Keratinocyte (primary cell): Measurements from ENCODE around the gene PDE1C. TPM values are rescaled to one million over a fixed set of nuclear protein-coding genes. Genes with fewer than 3 reads are reported as not detected.

Experiments used
- DNase-seq: peaks from one replicate; pipeline ENCODE4 v3.0.0-alpha.2; 2011; ENCODE audit warnings: low read depth, missing footprints, low spot score
- FAIRE-seq: peaks from 2 replicates; lab custom pipeline; 2011; peaks lifted over from hg19 to GRCh38; lab: Jason Lieb, UNC
- H2AFZ ChIP-seq: 2 replicates; pipeline ENCODE4 v1.6.0; 2012; ENCODE audit warnings: low read length, control low read depth, inconsistent platforms; ENCODE audit not compliant: control insufficient read depth
- H3K27ac ChIP-seq: 2 replicates; pipeline ENCODE4 v1.5.1; 2011; ENCODE audit warnings: low read length; ENCODE audit not compliant: control insufficient read depth, insufficient read depth
- H3K27me3 ChIP-seq: 3 replicates; pipeline ENCODE4 v1.6.0; 2011; ENCODE audit warnings: low read length; ENCODE audit not compliant: control insufficient read depth, insufficient read depth; ENCODE audit errors: extremely low read depth
- H3K36me3 ChIP-seq, 2 experiments: 2 replicates in 1 of 2; 3 replicates in 1 of 2; pipeline ENCODE4 v1.5.1; 2011; ENCODE audit warnings: low read length in 2 of 2, mild to moderate bottlenecking in 1 of 2; ENCODE audit not compliant: control insufficient read depth in 2 of 2, insufficient read depth in 2 of 2; ENCODE audit errors: extremely low read depth in 1 of 2
- H3K4me1 ChIP-seq: 3 replicates; pipeline ENCODE4 v1.5.1; 2011; ENCODE audit warnings: low read length; ENCODE audit not compliant: control insufficient read depth, insufficient read depth; ENCODE audit errors: extremely low read depth
- H3K4me2 ChIP-seq: 3 replicates; pipeline ENCODE4 v1.6.0; 2011; ENCODE audit warnings: low read depth, low read length; ENCODE audit not compliant: control insufficient read depth, insufficient read depth; ENCODE audit errors: extremely low read depth
- H3K4me3 ChIP-seq, 3 experiments: fragments of 200-600 bp in 1 of 3; sonication (generic) in 1 of 3; 2 replicates in 2 of 3; 3 replicates in 1 of 3; pipeline ENCODE4 v1.5.1; 2011 to 2016; ENCODE audit warnings: low read length in 3 of 3, mild to moderate bottlenecking in 3 of 3, control low read depth in 2 of 3, inconsistent platforms in 1 of 3, low read depth in 1 of 3, mixed read lengths in 1 of 3, mixed run types in 1 of 3, moderate library complexity in 1 of 3; ENCODE audit not compliant: control insufficient read depth in 2 of 3, insufficient read depth in 2 of 3; ENCODE audit errors: extremely low read depth in 1 of 3
- H3K79me2 ChIP-seq: 2 replicates; pipeline ENCODE4 v1.6.0; 2012; ENCODE audit warnings: low read length; ENCODE audit not compliant: control insufficient read depth, insufficient read depth
- H3K9ac ChIP-seq: 3 replicates; pipeline ENCODE4 v1.6.0; 2011; ENCODE audit warnings: low read length; ENCODE audit not compliant: control insufficient read depth, insufficient read depth; ENCODE audit errors: extremely low read depth
- H3K9me1 ChIP-seq: 3 replicates; pipeline ENCODE4 v1.6.0; 2011; ENCODE audit warnings: low read length; ENCODE audit not compliant: control insufficient read depth, insufficient read depth; ENCODE audit errors: extremely low read depth
- H3K9me3 ChIP-seq: 2 replicates; pipeline ENCODE4 v1.5.1; 2012; ENCODE audit warnings: low read depth, low read length; ENCODE audit not compliant: control insufficient read depth
- H4K20me1 ChIP-seq: 3 replicates; pipeline ENCODE4 v1.6.0; 2011; ENCODE audit warnings: low read length; ENCODE audit not compliant: control insufficient read depth, insufficient read depth; ENCODE audit errors: extremely low read depth
- CTCF ChIP-seq, 3 experiments: IDR thresholded peaks in 1 of 3; conservative IDR thresholded peaks in 1 of 3; optimal IDR thresholded peaks in 1 of 3; 2 replicates in 2 of 3; 3 replicates in 1 of 3; pipeline versions ENCODE3 to v1.5.1; 2011; ENCODE audit warnings: low read length in 3 of 3, mild to moderate bottlenecking in 3 of 3, moderate library complexity in 2 of 3, control low read depth in 1 of 3, inconsistent platforms in 1 of 3; ENCODE audit not compliant: insufficient read depth in 2 of 3; ENCODE audit errors: extremely low read depth in 1 of 3
- EZH2 ChIP-seq: IDR thresholded peaks from one replicate; pipeline ENCODE4 v1.6.1; 2012; ENCODE audit warnings: inconsistent platforms, mild to moderate bottlenecking, low read length, moderate library complexity
- dilution Hi-C: fragments of 300-500 bp; cut with MboI; formaldehyde crosslinking; loops from one replicate; pipeline ENCODE4 v1.7.0; 2020; ENCODE audit warnings: low sequenced_read_pairs; ENCODE audit not compliant: extremely low pct_ligation_motif_present
- polyA plus RNA-seq, 5 experiments: library from polyadenylated mRNA; depleted of rRNA in 3 of 5; stranded (reverse) in 3 of 5; stranded (forward) in 1 of 5; unstranded in 1 of 5; fragments of >200 nt; gene quantifications; 1 replicate in 1 of 5; 2 replicates in 3 of 5; 3 replicates in 1 of 5; pipeline versions ENCODE4 v1.2.1 to v1.2.3, GENCODE V29; 2011 to 2012; ENCODE audit warnings: missing spikeins in 2 of 5, low read depth in 1 of 5, low replicate concordance in 1 of 5

Gene PDE1C
- polyA plus RNA-seq, 1 donor (not counting 4 experiments of a cell fraction or from before 2014, with no cell fraction given) = 2.5 TPM

GRCh38 chr7:31751726-31752125 is 318.5 kb downstream of the PDE1C start:
- Histone ChIP-seq H4K20me1 (no peaks in the 10 kb centered on the region), H3K27ac (no peak overlapping the region), H3K9ac (no peak overlapping the region), H3K4me3 (no peak overlapping the region), H2AFZ (no peak overlapping the region), H3K4me2 (no peak overlapping the region), H3K9me3 (no peaks in the 10 kb centered on the region), H3K4me1 (no peaks in the 10 kb centered on the region), H3K9me1 (no peaks in the 10 kb centered on the region), H3K79me2 (no peaks in the 10 kb centered on the region), H3K36me3 (no peaks in the 10 kb centered on the region), H3K27me3 (no peaks in the 10 kb centered on the region)
- FAIRE-seq (no peak), DNase-seq (no peak)
- dilution Hi-C loops = no loop called here
- no peak for TF ChIP-seq EZH2
- TF ChIP-seq CTCF (optimal IDR thresholded peaks at IDR 0.05 in 1 of 3, IDR thresholded peaks at IDR 0.05 in 1 of 3, conservative IDR thresholded peaks at IDR 0.05 in 1 of 3; ENCODE audit: extremely low read depth in 1 of 3, insufficient read depth in 2 of 3, low read length in 3 of 3) = no peak

- H3K36me3 ChIP-seq = no peaks in the 10 kb centered on the region
- dilution Hi-C loops = no loop called here
- no peak overlapping the region for H3K4me2 ChIP-seq
- TF ChIP-seq CTCF (optimal IDR thresholded peaks at IDR 0.05 in 1 of 3, IDR thresholded peaks at IDR 0.05 in 1 of 3, conservative IDR thresholded peaks at IDR 0.05 in 1 of 3; ENCODE audit: extremely low read depth in 1 of 3, insufficient read depth in 2 of 3, low read length in 3 of 3) = no peak
- TF ChIP-seq EZH2 = no peak
- FAIRE-seq (peak; percentile 44), DNase-seq (no peak)
- no peak overlapping the region for H3K27ac ChIP-seq
- peaks cover 1% of the 10 kb centered on the region for H3K4me1 ChIP-seq
- no peak overlapping the region for H2AFZ ChIP-seq
- H3K4me3 ChIP-seq = no peak overlapping the region
- no peaks in the 10 kb centered on the region for H4K20me1 ChIP-seq
- H3K9ac ChIP-seq = no peak overlapping the region
- no peaks in the 10 kb centered on the region for H3K9me3 ChIP-seq
- no peaks in the 10 kb centered on the region for H3K27me3 ChIP-seq
- H3K9me1 ChIP-seq = no peaks in the 10 kb centered on the region
- no peaks in the 10 kb centered on the region for H3K79me2 ChIP-seq
Measured at GRCh38 chr7:31748084-31748483, 322.1 kb downstream of the PDE1C start.
